Prostate gland (tissue), 2 donors: ENCODE measurements around the gene GRAMD1B.

Experiments
- POLR2A ChIP-seq: fragments of 450-650 bp; IDR thresholded peaks from one replicate; pipeline ENCODE4 v1.6.1; 2016; ENCODE audit warnings: antibody characterized with exemption, mild to moderate bottlenecking
- POLR2AphosphoS5 ChIP-seq: sonication (generic); formaldehyde crosslinking; IDR thresholded peaks from one replicate; pipeline ENCODE4 v1.6.1; 2017; ENCODE audit warnings: antibody characterized with exemption
- TF ChIP-seq, protein P1 (sequence below), 4 experiments: fragments of 200-600 bp in 2 of 4; fragments of 450-650 bp in 2 of 4; sonication (generic) in 2 of 4; IDR thresholded peaks; 1 replicate in 3 of 4; 2 replicates in 1 of 4; pipeline ENCODE4 v1.5.1; 2016 to 2019; ENCODE audit warnings: antibody characterized with exemption in 4 of 4, mild to moderate bottlenecking in 2 of 4, moderate library complexity in 2 of 4

- TF ChIP-seq, protein P1, sequence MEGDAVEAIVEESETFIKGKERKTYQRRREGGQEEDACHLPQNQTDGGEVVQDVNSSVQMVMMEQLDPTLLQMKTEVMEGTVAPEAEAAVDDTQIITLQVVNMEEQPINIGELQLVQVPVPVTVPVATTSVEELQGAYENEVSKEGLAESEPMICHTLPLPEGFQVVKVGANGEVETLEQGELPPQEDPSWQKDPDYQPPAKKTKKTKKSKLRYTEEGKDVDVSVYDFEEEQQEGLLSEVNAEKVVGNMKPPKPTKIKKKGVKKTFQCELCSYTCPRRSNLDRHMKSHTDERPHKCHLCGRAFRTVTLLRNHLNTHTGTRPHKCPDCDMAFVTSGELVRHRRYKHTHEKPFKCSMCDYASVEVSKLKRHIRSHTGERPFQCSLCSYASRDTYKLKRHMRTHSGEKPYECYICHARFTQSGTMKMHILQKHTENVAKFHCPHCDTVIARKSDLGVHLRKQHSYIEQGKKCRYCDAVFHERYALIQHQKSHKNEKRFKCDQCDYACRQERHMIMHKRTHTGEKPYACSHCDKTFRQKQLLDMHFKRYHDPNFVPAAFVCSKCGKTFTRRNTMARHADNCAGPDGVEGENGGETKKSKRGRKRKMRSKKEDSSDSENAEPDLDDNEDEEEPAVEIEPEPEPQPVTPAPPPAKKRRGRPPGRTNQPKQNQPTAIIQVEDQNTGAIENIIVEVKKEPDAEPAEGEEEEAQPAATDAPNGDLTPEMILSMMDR (IDR thresholded peaks at IDR 0.05) = no peak
- TF ChIP-seq POLR2AphosphoS5 (no peak), POLR2A (no peak)
These were observed 155.1 kb downstream of the GRAMD1B start for GRCh38 chr11:123585206-123585605.
